GM12874 (cell line): Measurements from ENCODE around the gene CCDC9.

Experiments used
- CTCF ChIP-seq: IDR thresholded peaks from 2 replicates; pipeline ENCODE4 v1.5.1; 2011; ENCODE audit warnings: low read depth, mild to moderate bottlenecking, control low read depth, low read length, moderate library complexity; ENCODE audit not compliant: insufficient read depth

CCDC9 gene

GRCh38 chr19:47315125-47315821 lies 58.9 kb downstream of the CCDC9 start:
- no peak for TF ChIP-seq CTCF

DNA sequence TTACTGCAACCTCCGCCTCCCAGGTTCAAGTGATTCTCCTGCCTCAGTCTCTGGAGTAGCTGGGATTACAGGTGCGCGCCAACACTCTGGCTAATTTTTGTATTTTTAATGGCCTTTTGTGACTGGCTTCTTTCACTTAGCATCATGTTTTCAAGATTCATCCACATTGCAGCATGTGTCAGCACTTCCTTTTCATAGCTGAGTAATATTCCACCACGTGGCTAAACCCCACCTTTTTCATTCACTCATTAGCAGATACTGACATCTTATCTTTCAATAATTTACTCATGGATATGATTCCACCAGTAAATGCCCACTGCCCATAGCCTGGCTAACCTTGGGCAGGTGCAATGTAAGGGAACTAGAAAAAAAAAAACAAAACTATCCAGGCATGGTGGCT lies 60.2 kb downstream of the CCDC9 start:
- TF ChIP-seq CTCF, result no peak

GRCh38 chr19:47319923-47320871 lies 63.9 kb downstream of the CCDC9 start:
- no peak for TF ChIP-seq CTCF
